ENCODE measurements around the gene CRYL1.

DNA sequence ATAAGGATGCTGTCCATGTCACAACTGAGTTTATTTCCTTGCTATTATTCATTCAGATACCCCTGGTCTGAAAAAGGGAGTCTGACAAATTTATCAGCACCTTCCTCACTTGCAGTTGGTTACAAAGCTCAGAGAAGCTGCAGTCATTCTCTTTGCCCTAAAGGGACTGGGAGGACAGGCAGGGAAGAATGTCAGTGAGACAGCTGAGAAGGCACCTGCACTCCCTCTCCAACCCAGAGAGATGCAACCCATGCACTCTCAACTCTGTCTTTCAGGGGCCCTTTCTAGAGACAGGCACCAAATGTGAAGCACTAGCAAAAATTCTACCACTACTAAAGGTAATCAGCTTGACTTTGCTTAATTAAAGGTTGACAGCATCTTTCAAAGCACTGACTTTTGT, 83.3 kb downstream of the CRYL1 start:
- TF ChIP-seq SP2 (IDR thresholded peaks at IDR 0.05; ENCODE audit: low read length) (no peak), EZH2 (IDR thresholded peaks at IDR 0.05; ENCODE audit: low read depth, low read length, severe bottlenecking) (no peak), JUN (IDR thresholded peaks at IDR 0.05; ENCODE audit: low read depth, low read length) (no peak)
